GM18520 (cell line): ENCODE measurements around the gene DENND5B.
"Not testable (repeated sequence)": the region's sequence is repeated elsewhere in the genome, so short reads cannot be mapped to it uniquely, and the experiment has no call there.

Experiments used
- ATAC-seq: cut with Tn5 transposase; IDR thresholded peaks from one replicate; pipeline ENCODE4 v1.9.1; 2021; ENCODE audit not compliant: unreplicated experiment

DENND5B gene

GRCh38 chr12:31508436-31509150, 82.3 kb downstream of the DENND5B start:
- ATAC-seq, result no peak

- no peak for ATAC-seq
These were observed 83.0 kb downstream of the DENND5B start for GRCh38 chr12:31507966-31508365.

GRCh38 chr12:31506515-31507306, 84.2 kb downstream of the DENND5B start:
- no peak for ATAC-seq

DNA sequence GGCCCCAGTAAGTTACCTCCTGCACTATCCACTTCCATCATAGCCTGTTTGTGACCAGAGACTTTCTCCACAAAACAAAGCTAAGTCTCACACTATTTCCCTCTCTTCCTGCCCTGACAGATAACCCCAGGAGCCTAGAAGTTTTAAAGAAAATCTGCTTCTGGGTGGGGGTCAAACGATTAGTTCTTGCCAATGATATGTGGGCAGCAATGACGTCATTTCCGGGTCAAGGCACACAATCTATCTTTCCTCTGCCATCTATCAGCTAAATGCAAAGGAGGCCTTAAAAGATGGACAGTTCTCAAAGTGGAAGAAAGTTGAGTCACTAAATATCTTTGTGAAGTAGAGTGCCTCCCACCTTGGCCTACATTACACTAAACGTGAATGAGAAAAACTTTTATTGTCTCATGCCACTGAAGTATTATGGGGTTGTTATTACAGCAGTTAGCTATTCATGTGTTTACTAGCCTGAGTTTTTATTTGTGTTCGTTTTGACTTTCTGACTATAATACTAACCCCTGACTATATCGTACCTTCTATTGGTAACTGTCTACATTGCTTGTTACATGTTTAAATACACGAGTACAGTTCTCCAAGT, 86.2 kb downstream of the DENND5B start:
- no peak for ATAC-seq

DNA sequence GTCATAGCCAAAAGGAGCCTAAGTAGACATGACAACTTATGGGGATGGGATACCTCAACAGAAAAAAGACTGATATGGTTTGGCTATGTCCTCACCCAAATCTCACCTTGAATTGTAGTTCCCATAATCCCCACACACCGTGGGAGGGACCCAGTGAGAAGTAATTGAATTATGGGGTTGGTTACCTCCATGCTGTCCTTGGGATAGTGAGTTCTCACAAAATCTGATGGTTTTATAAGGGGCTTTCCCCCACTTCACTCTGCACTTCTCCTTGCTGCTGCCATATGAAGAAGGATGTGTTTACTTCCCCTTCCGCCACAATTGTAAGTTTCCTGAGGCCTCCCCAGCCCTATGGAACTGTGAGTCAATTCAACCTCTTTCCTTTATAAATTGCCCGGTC, 89.9 kb downstream of the DENND5B start:
- ATAC-seq, result not testable (repeated sequence)

- no peak for ATAC-seq
These were observed 91.4 kb downstream of the DENND5B start for GRCh38 chr12:31499567-31499966.

DNA sequence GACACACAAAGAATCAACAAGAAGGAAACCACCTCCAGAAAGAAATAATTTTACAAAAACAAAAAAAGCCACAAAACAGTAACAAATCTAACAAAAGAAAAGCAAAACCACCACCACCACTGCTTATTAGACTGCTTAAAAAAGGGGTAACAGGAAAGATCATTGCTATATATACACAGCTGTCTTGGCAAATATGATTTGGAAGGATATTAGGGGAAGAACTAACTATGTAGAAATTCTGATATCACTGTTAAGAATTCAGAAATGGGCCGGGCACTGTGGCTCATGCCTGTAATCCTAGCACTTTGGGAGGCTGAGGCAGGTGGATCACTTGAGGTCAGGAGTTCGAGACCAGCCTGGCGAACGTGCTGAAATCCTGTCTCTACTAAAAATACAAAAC, 92.5 kb downstream of the DENND5B start:
- ATAC-seq, result no peak

- ATAC-seq, result no peak
These were observed 94.7 kb downstream of the DENND5B start for GRCh38 chr12:31496257-31496656.

GRCh38 chr12:31494455-31494854, 96.5 kb downstream of the DENND5B start:
- ATAC-seq, result no peak

GRCh38 chr12:31492599-31493196, 98.2 kb downstream of the DENND5B start:
- ATAC-seq, result no peak

- ATAC-seq, result no peak
These were observed 98.9 kb downstream of the DENND5B start for GRCh38 chr12:31491841-31492598.

DNA sequence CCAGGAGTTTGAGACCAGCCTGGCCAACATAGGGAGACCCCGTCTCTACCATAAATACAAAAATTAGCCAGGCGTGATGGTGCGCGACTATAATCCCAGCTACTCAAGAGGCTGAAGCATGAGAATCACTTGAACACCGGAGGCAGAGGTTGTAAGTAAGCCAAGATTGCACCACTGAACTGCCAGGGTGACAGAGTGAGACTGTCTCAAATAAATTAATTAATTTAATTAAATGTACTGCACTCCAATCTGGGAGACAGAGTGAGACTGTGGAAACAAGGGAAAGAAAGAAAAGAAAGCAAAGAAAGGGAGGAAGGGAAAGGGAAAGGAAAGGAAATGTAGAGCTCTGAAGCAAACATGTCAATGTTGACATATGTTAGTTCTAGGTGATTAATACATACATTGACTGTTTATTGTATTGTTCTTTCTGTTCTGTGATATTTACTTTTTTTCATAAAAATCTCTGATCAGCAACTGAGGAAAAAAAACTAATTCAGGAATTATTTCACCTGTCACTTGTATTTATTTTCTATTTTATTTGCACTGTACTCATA, 99.6 kb downstream of the DENND5B start:
- ATAC-seq, result no peak

GRCh38 chr12:31488737-31489338, 102.1 kb downstream of the DENND5B start:
- no peak for ATAC-seq

- no peak for ATAC-seq
These were observed 105.4 kb downstream of the DENND5B start for GRCh38 chr12:31485571-31485970.

- no peak for ATAC-seq
These were observed 108.1 kb downstream of the DENND5B start for GRCh38 chr12:31482816-31483215.

DNA sequence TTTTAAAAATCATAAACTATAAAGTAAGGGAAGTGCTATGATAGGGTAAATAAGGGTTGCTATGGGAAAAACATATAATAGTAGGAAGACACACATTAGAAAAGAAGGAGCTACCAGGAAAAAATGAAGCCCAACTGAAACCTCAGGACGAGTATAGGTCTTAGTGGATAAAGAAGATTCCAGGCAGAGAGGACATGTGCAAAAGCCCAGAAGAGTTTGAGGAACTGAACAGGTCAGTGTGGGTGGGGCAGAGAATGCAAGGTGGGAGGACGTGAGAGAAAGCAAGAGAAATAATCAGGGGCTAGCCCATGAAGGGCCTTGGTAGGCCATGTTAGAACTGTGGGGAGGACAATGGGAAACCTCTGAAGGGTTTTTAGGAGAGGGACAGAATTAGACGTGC, 109.5 kb downstream of the DENND5B start:
- ATAC-seq, result no peak

DNA sequence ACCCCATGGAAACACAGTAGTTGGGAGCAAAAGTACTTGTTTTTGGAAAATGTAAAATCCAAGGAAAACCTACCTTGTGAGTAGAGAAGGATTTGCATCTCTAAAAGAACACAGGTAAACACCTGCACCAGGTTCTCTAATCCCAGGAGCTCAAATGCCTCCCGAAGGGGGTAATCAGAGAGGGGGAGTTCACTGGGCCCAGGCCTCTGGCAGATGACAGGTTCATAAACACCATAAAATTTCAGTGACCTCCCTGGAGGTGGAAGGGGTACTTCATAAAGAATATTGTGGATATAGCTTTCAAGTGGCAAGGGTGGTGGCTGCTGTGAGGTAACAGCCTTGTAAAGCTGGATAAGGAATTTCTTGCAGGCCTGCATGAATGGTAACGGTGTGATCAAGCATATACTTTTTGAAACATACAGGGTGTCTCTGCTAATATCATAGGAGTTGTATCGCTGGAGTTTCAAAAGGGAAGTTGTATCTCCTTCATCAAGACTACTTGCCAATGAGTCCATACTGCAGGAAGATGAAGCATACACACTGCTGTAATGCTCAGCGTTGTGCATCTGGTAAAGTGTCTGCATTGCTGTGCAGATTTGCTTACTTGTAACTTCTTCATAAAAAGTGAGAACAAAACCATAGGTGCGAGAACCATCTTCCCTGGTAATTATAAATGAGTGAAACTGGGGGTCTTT, 111.3 kb downstream of the DENND5B start:
- no peak for ATAC-seq

GRCh38 chr12:31478898-31479297, 112.0 kb downstream of the DENND5B start:
- no peak for ATAC-seq

DNA sequence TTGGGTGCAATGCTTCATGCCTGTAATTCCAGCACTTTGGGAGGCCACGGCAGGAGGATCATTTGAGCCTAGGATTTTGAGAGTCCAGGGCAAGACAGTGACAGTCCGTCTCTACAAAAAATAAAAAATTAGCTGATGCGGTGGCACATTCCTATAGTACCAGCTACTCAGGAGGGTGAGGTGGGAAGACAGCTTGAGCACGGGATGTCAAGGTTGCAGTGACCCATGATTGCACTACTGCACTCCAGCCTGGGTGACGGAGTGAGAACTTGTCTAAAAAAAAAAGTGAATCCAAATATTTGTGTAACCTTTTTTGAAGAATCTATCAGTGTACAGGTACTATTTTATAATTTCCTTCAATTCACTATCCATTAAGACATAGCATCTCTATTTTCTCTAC, 112.5 kb downstream of the DENND5B start:
- ATAC-seq, result no peak

GRCh38 chr12:31477687-31478086, 113.2 kb downstream of the DENND5B start:
- ATAC-seq, result no peak
